IMR-90 (cell line): Measurements from ENCODE around the gene DLD. TPM values are rescaled to one million over a fixed set of nuclear protein-coding genes. Genes with fewer than 3 reads are reported as not detected.

Experiments
- ATAC-seq: fragments of 200-7000 bp; cut with Tn5 transposase; 2 replicates; pipeline ENCODE4 v1.9.1; 2020; ENCODE audit warnings: low read depth, mild to moderate bottlenecking, moderate library complexity
- BruUV-seq: library from RNA; stranded (reverse); fragments of 400-500 nt; replicated peaks from 2 replicates; lab custom pipeline; 2021; lab: Mats Ljungman, UMichigan
- CTCF ChIA-PET: fragments of 300-600 bp; formaldehyde crosslinking; extraction: SDS; loops from one replicate; lab custom pipeline; 2021; ENCODE audit warnings: antibody characterized with exemption; lab: Yijun Ruan, JAX
- POLR2A ChIA-PET: fragments of 300-600 bp; sonication (Branson Sonifier 250); formaldehyde crosslinking; loops from one replicate; lab custom pipeline; 2022; ENCODE audit warnings: antibody characterized with exemption; ENCODE audit not compliant: unreplicated experiment; lab: Charles Lee
- DNase-seq: peaks from one replicate; pipeline ENCODE4 v3.0.0; 2013
- H2AFZ ChIP-seq: replicated peaks from 2 replicates; pipeline ENCODE3; 2013; ENCODE audit warnings: low read length, mild to moderate bottlenecking; ENCODE audit not compliant: poor library complexity
- H2AK5ac ChIP-seq: 2 replicates; pipeline ENCODE4 v1.6.1; 2013; ENCODE audit warnings: low read depth, low read length, inconsistent platforms
- H2AK9ac ChIP-seq: replicated peaks from 2 replicates; pipeline ENCODE3; 2013; ENCODE audit warnings: mild to moderate bottlenecking, low read depth, low read length, moderate library complexity; ENCODE audit not compliant: poor library complexity
- H2BK120ac ChIP-seq: 2 replicates; pipeline ENCODE4 v1.6.1; 2013; ENCODE audit warnings: low read depth, low read length, inconsistent platforms
- H2BK15ac ChIP-seq: 3 replicates; pipeline ENCODE4 v1.6.1; 2013; ENCODE audit warnings: low read depth, low read length, inconsistent platforms
- H2BK20ac ChIP-seq: 2 replicates; pipeline ENCODE4 v1.6.1; 2013; ENCODE audit warnings: low read depth, mild to moderate bottlenecking, inconsistent platforms, low read length, moderate library complexity
- H2BK5ac ChIP-seq: 2 replicates; pipeline ENCODE4 v1.6.1; 2013; ENCODE audit warnings: mild to moderate bottlenecking, low read depth, low read length, inconsistent platforms; ENCODE audit not compliant: poor library complexity, severe bottlenecking
- H3K14ac ChIP-seq: replicated peaks from 2 replicates; pipeline ENCODE4 v1.6.1; 2013; ENCODE audit warnings: low read depth, low read length, inconsistent platforms
- H3K18ac ChIP-seq: 2 replicates; pipeline ENCODE4 v1.6.1; 2013; ENCODE audit warnings: low read depth, low read length, control low read depth
- H3K23ac ChIP-seq: 2 replicates; pipeline ENCODE4 v1.6.1; 2013; ENCODE audit warnings: low read depth, low read length, inconsistent platforms
- H3K27ac ChIP-seq: 2 replicates; pipeline ENCODE4 v1.5.1; 2013; ENCODE audit warnings: mild to moderate bottlenecking, control low read depth, low read length; ENCODE audit not compliant: insufficient read depth
- H3K27me3 ChIP-seq: 2 replicates; pipeline ENCODE4 v1.6.1; 2013; ENCODE audit warnings: low read length; ENCODE audit not compliant: control insufficient read depth, insufficient read depth
- H3K36me3 ChIP-seq: 2 replicates; pipeline ENCODE4 v1.6.1; 2013; ENCODE audit warnings: low read length, mixed read lengths; ENCODE audit not compliant: control insufficient read depth, insufficient read depth
- H3K4ac ChIP-seq: 2 replicates; pipeline ENCODE4 v1.6.1; 2013; ENCODE audit warnings: low read depth, low read length, inconsistent platforms
- H3K4me1 ChIP-seq: 2 replicates; pipeline ENCODE4 v1.6.1; 2013; ENCODE audit warnings: low read length, mixed read lengths; ENCODE audit not compliant: control insufficient read depth, insufficient read depth
- H3K4me2 ChIP-seq: 2 replicates; pipeline ENCODE4 v1.6.1; 2013; ENCODE audit warnings: low read depth, mild to moderate bottlenecking, control low read depth, low read length, moderate library complexity
- H3K4me3 ChIP-seq: 2 replicates; pipeline ENCODE4 v1.5.1; 2013; ENCODE audit warnings: low read depth, mild to moderate bottlenecking, control low read depth, low read length, moderate library complexity; ENCODE audit not compliant: insufficient read depth
- H3K56ac ChIP-seq: 2 replicates; pipeline ENCODE4 v1.6.1; 2013; ENCODE audit warnings: low read length, inconsistent platforms; ENCODE audit not compliant: insufficient read depth; ENCODE audit errors: extremely low read depth
- H3K79me1 ChIP-seq, 2 experiments: 2 replicates each; pipeline ENCODE4 v1.6.1; 2013; ENCODE audit warnings: low read length in 2 of 2, inconsistent platforms in 1 of 2, low read depth in 1 of 2
- H3K9ac ChIP-seq: 2 replicates; pipeline ENCODE4 v1.6.1; 2013; ENCODE audit warnings: low read depth, low read length, control low read depth
- H3K9me1 ChIP-seq: 2 replicates; pipeline ENCODE4 v1.6.1; 2013; ENCODE audit warnings: low read length, inconsistent platforms; ENCODE audit not compliant: insufficient read depth
- H3K9me3 ChIP-seq: 2 replicates; pipeline ENCODE4 v1.6.1; 2013; ENCODE audit warnings: low read length; ENCODE audit not compliant: control insufficient read depth, insufficient read depth
- H4K20me1 ChIP-seq: 2 replicates; pipeline ENCODE4 v1.6.1; 2013; ENCODE audit warnings: low read length, inconsistent platforms; ENCODE audit not compliant: insufficient read depth
- H4K5ac ChIP-seq: 2 replicates; pipeline ENCODE4 v1.6.1; 2013; ENCODE audit warnings: mild to moderate bottlenecking, low read depth, low read length, control low read depth
- H4K8ac ChIP-seq, 2 experiments: 2 replicates each; pipeline ENCODE4 v1.6.1; 2013; ENCODE audit warnings: low read depth in 2 of 2, low read length in 2 of 2, control low read depth in 1 of 2, inconsistent platforms in 1 of 2
- H4K91ac ChIP-seq: 2 replicates; pipeline ENCODE4 v1.6.1; 2013; ENCODE audit warnings: low read depth, low read length, inconsistent platforms; ENCODE audit not compliant: insufficient read depth
- BHLHE40 ChIP-seq: fragments of 150-350 bp; IDR thresholded peaks from 2 replicates; pipeline ENCODE4 v1.6.1; 2016; ENCODE audit warnings: mild to moderate bottlenecking, low read depth, low read length
- CEBPB ChIP-seq: IDR thresholded peaks from 2 replicates; pipeline ENCODE4 v1.6.1; 2012; ENCODE audit warnings: low read depth, low read length, improper control_type of control experiment
- CTCF ChIP-seq: conservative IDR thresholded peaks from 2 replicates; pipeline ENCODE4 v1.5.1; 2012; ENCODE audit warnings: mild to moderate bottlenecking, low read depth, low read length, improper control_type of control experiment
- ELK1 ChIP-seq: fragments of 150-350 bp; IDR thresholded peaks from 2 replicates; pipeline ENCODE4 v1.6.1; 2016; ENCODE audit warnings: low read depth, mild to moderate bottlenecking, low read length, moderate library complexity, borderline replicate concordance
- FOS ChIP-seq: fragments of 150-350 bp; IDR thresholded peaks from 2 replicates; pipeline ENCODE4 v1.6.1; 2016; ENCODE audit warnings: low read depth, low read length
- MAFK ChIP-seq: IDR thresholded peaks from 2 replicates; pipeline ENCODE4 v1.6.1; 2012; ENCODE audit warnings: low read depth, low read length, improper control_type of control experiment
- MAZ ChIP-seq: IDR thresholded peaks from 2 replicates; pipeline ENCODE4 v1.6.1; 2012; ENCODE audit warnings: low read depth, mild to moderate bottlenecking, low read length, improper control_type of control experiment, moderate library complexity, borderline replicate concordance
- MXI1 ChIP-seq: IDR thresholded peaks from 2 replicates; pipeline ENCODE4 v1.6.1; 2012; ENCODE audit warnings: low read depth, mild to moderate bottlenecking, low read length, moderate library complexity, borderline replicate concordance
- POLR2A ChIP-seq: IDR thresholded peaks from 2 replicates; pipeline ENCODE4 v1.6.1; 2012; ENCODE audit warnings: mild to moderate bottlenecking, low read depth, low read length
- RAD21 ChIP-seq: IDR thresholded peaks from 2 replicates; pipeline ENCODE4 v1.6.1; 2012; ENCODE audit warnings: low read length, improper control_type of control experiment
- RCOR1 ChIP-seq: IDR thresholded peaks from 2 replicates; pipeline ENCODE4 v1.6.1; 2012; ENCODE audit warnings: mild to moderate bottlenecking, low read length, improper control_type of control experiment; ENCODE audit not compliant: insufficient replicate concordance
- RFX5 ChIP-seq: IDR thresholded peaks from 2 replicates; pipeline ENCODE4 v1.8.0; 2012; ENCODE audit warnings: low read depth, mild to moderate bottlenecking, low read length, moderate library complexity
- SMC3 ChIP-seq: fragments of 150-350 bp; IDR thresholded peaks from 2 replicates; pipeline ENCODE4 v1.6.1; 2016; ENCODE audit warnings: low read depth, mild to moderate bottlenecking, antibody characterized with exemption, low read length, moderate library complexity
- USF2 ChIP-seq: fragments of 150-350 bp; IDR thresholded peaks from 2 replicates; pipeline ENCODE4 v1.6.1; 2017; ENCODE audit warnings: mild to moderate bottlenecking, antibody characterized with exemption, low read length, low read depth
- WGBS, 2 experiments: methylation state at CpG; one replicate each; pipeline versions ENCODE4 v1.1.5 to v1.1.7; 2013; ENCODE audit warnings: missing lambda C conversion rate in 2 of 2; ENCODE audit not compliant: insufficient read length in 1 of 2; ENCODE audit errors: extremely low coverage in 2 of 2; 5-methylcytosine and 5-hydroxymethylcytosine counted together
- dilution Hi-C: fragments of 300-500 bp; cut with HindIII; formaldehyde crosslinking; loops from one replicate; pipeline ENCODE4 v1.14.3; 2018; ENCODE audit warnings: low sequenced_read_pairs; ENCODE audit not compliant: unreplicated experiment
- in situ Hi-C: fragments of 300-500 bp; cut with MboI; formaldehyde crosslinking; loops from 3 replicates; pipeline ENCODE4 v1.14.3; 2019; ENCODE audit warnings: low sequenced_read_pairs, inconsistent platforms, mixed read lengths
- intact Hi-C: fragments of 100-400 bp; cut with micrococcal nuclease; formaldehyde crosslinking; loops from 2 replicates; pipeline ENCODE4 v1.10.0; 2022
- polyA plus RNA-seq, 3 experiments: library from polyadenylated mRNA; depleted of rRNA; stranded (reverse); fragments of >200 nt; gene quantifications; 2 replicates each; pipeline ENCODE4 v1.2.3, GENCODE V29; 2012; ENCODE audit warnings: low replicate concordance in 1 of 3
- total RNA-seq: library from RNA; depleted of rRNA; stranded (reverse); fragments of >200 nt; gene quantifications from 2 replicates; pipeline ENCODE4 v1.2.3, GENCODE V29; 2012

The DLD gene
- total and polyA plus RNA-seq, 2 of the 4 experiments (the other 2 are of a cell fraction) = 121 to 361 TPM

GRCh38 chr7:107949443-107949935 lies 58.5 kb downstream of the DLD start:
- TF ChIP-seq MAZ (no peak), USF2 (no peak), RFX5 (no peak), MXI1 (no peak), FOS (no peak), ELK1 (no peak), POLR2A (no peak), CTCF (no peak), RCOR1 (no peak), CEBPB (no peak), RAD21 (no peak), MAFK (no peak), SMC3 (no peak), BHLHE40 (no peak)

More at GRCh38 chr7:107949443-107949935, 58.5 kb downstream of the DLD start:
- Histone ChIP-seq H4K8ac (peak overlapping the region in 1 of 2 experiments; percentile 82; a peak in 2 of 4 replicates), H3K14ac (peak overlapping the region; percentile 72; the same call in 1 of the 2 replicates), H2BK5ac (peak overlapping the region; percentile 72), H3K4ac (peak overlapping the region; percentile 60; the same call in 1 of the 2 replicates), H3K18ac (peak overlapping the region; percentile 87; the same call in 1 of the 2 replicates), H4K20me1 (peaks cover 17% of the 10 kb centered on the region), H3K4me3 (no peak overlapping the region), H2AK5ac (no peak overlapping the region), H2AFZ (no peak overlapping the region), H4K5ac (peak overlapping the region; percentile 35; the same call in 1 of the 2 replicates), H2BK15ac (no peak overlapping the region; the same call in 2 of the 3 replicates), H3K4me1 (peaks cover 31% of the 10 kb centered on the region), H3K36me3 (peaks cover 61% of the 10 kb centered on the region), H3K9me1 (peaks cover 42% of the 10 kb centered on the region), H2BK20ac (peak overlapping the region; percentile 72), H3K27me3 (no peaks in the 10 kb centered on the region), H3K9ac (no peak overlapping the region; the same call in 1 of the 2 replicates), H3K9me3 (no peaks in the 10 kb centered on the region), H2AK9ac (no peak overlapping the region), H2BK120ac (peak overlapping the region; percentile 58), H3K27ac (peak overlapping the region; percentile 49), H3K79me1 (peaks cover 18 to 61% of the 10 kb centered on the region in 2 experiments), H3K23ac (peak overlapping the region; percentile 73; the same call in 1 of the 2 replicates), H3K56ac (no peak overlapping the region), H3K4me2 (peak overlapping the region; percentile 3; the same call in 1 of the 2 replicates), H4K91ac (peak overlapping the region; percentile 73)
- intact Hi-C loops = no loop called here
- ChIA-PET CTCF (interaction anchor here (0.7 to 0.9 kb wide), 2 partner anchors 14 to 175 kb away, joined by 3 to 4 read pairs; no protein-coding TSS in a partner anchor), POLR2A (no interaction called here)
- in situ Hi-C loops = no loop called here
- TSS peak; percentile 5 for BruUV-seq
- no CpG with 5 or more reads among the region's 1 CpG for WGBS, 2 experiments
- no peak for DNase-seq
- no peak for ATAC-seq
- dilution Hi-C loops = no loop called here
